Measurements from ENCODE around the gene SOX12. TPM values are rescaled to one million over a fixed set of nuclear protein-coding genes. Genes with fewer than 3 reads are reported as not detected.

The SOX12 gene
- polyA plus RNA-seq, 1 experiment: 3.8 TPM

DNA sequence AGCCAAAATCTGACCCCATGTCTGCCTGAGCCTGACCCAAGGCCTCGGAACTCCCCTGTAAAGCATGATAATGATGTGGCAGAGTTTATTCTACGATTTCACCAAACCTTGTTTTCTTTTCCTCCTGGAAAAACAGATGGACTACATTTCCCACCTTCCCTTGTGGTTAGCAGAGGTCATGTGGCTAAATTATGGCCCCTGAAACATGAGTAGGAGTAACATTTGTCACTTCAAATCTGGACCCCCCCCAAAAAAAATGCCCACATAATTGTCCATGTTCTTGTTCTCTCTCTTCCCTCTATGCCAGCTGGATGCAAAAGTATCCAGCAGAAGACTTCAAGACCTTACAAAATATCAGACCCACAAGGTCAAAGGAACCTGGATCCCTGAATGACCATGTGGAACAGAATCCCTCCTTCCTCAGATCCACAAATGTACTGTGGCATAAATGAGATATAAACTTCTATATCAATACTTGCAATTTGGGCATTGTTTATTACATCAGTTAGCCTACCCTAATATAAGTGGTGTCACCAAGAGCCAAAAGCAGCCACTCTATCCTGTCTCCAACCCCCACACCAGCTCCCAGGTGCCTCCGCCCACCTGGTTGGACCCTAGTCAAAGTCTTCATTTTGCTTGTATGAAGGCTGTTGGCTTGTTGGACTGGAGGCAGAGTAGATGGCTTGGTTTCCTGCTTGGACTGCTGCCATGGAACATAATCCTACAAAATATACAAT lies 36.2 kb upstream of the SOX12 start:
- ChIA-PET CTCF (interaction anchor here (0.6 to 0.7 kb wide), 2 partner anchors 23 to 41 kb away, joined by 3 read pairs; no protein-coding TSS in a partner anchor), POLR2A (no interaction called here)

DNA sequence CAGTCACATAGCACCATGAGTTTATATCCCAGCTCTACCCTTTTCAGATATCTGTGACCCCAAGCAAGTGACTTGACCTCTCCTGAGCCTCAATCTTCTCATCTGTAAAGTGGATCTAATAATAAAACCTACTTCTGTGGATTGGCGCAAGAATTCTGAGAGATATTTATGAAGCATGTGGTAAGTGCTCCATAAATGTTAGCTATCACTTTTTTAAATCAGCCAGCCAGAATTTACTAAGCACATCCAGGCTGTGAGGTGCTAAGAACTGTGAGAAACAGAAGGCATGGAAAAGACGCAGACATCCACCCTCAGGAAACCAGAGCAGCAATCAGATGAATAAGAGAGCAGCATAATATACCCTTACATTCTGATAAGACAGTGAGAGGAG lies 35.7 kb upstream of the SOX12 start:
- peak overlapping the region; percentile 96 for H3K4me3 ChIP-seq (ENCODE audit: low read depth, low read length)
- POLR2A ChIA-PET: no interaction called here
- no peak for DNase-seq (ENCODE audit: low read depth, low spot score)
- CTCF ChIA-PET: interaction anchor here (0.6 to 0.7 kb wide), 2 partner anchors 23 to 41 kb away, joined by 3 read pairs; no protein-coding TSS in a partner anchor
- TF ChIP-seq, protein P1, sequence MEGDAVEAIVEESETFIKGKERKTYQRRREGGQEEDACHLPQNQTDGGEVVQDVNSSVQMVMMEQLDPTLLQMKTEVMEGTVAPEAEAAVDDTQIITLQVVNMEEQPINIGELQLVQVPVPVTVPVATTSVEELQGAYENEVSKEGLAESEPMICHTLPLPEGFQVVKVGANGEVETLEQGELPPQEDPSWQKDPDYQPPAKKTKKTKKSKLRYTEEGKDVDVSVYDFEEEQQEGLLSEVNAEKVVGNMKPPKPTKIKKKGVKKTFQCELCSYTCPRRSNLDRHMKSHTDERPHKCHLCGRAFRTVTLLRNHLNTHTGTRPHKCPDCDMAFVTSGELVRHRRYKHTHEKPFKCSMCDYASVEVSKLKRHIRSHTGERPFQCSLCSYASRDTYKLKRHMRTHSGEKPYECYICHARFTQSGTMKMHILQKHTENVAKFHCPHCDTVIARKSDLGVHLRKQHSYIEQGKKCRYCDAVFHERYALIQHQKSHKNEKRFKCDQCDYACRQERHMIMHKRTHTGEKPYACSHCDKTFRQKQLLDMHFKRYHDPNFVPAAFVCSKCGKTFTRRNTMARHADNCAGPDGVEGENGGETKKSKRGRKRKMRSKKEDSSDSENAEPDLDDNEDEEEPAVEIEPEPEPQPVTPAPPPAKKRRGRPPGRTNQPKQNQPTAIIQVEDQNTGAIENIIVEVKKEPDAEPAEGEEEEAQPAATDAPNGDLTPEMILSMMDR (IDR thresholded peaks at IDR 0.05; ENCODE audit: low read depth, low read length): no peak
- no peaks in the 10 kb centered on the region for H3K9me3 ChIP-seq (ENCODE audit: control insufficient read depth, insufficient read depth, low read length)
- no peak overlapping the region for H3K27ac ChIP-seq (ENCODE audit: low read depth, low read length)
- H3K27me3 ChIP-seq (ENCODE audit: control insufficient read depth, insufficient read depth, low read length): no peaks in the 10 kb centered on the region

More for the DNA sequence above, 36.2 kb upstream of the SOX12 start:
- no peaks in the 10 kb centered on the region for H3K27me3 ChIP-seq (ENCODE audit: control insufficient read depth, insufficient read depth, low read length)
- DNase-seq (ENCODE audit: low read depth, low spot score): no peak
- no peak overlapping the region for H3K27ac ChIP-seq (ENCODE audit: low read depth, low read length)
- no peaks in the 10 kb centered on the region for H3K9me3 ChIP-seq (ENCODE audit: control insufficient read depth, insufficient read depth, low read length)
- peak overlapping the region; percentile 96 for H3K4me3 ChIP-seq (ENCODE audit: low read depth, low read length)
- TF ChIP-seq, protein P1 (IDR thresholded peaks at IDR 0.05; ENCODE audit: low read depth, low read length): no peak

DNA sequence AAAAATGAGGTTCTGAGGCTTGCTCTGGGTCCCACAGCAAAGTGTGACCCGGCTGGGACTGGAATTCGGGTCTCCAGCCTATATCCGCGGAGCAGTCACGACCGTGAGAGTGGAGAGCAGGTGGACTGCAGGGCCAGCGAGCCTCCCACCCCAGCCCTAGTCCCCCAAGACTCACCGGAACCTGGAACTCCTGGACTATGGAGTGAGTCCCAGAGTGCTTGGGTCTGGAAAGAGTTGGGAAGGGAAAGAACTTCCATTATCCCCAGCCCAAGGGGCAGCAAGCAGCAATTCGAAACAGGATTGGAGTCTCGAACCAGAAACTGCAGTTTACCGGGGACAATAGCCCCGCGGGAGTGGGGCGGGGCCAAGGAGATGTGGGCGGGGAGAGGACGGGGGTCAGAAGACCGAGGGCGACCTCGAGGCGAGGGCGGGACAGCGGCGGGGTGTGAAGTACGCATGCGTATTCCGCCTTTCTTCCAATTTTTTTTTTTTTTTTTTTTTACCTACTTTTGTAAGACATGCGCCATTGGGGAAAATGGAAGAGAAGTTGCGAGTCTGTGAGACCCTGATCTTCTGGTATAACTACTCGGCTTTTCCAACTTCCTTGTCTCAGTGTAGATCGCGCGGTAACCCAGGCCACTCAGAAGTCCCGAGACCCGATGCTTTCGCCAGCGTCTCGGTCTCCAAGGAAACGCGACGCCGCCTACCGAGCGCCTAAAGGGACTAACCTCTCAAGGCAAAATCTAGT lies 35.1 kb upstream of the SOX12 start, which contains the start of gene C20orf96:
TSS of gene C20orf96 (minus strand) at position 667 of the 748 bp plus-strand sequence. CDS start at position 527, 140 bp downstream.
- H3K4me3 ChIP-seq (ENCODE audit: low read depth, low read length): peak within 1 kb of the TSS; percentile 96
- peak within 1 kb of the TSS; percentile 82 for H3K27ac ChIP-seq (ENCODE audit: low read depth, low read length)
- peak; percentile 78 for DNase-seq (ENCODE audit: low read depth, low spot score)
- POLR2A ChIA-PET: no interaction called here
- CTCF ChIA-PET: no interaction called here
- H3K27me3 ChIP-seq (ENCODE audit: control insufficient read depth, insufficient read depth, low read length): no peaks in the 10 kb centered on the region
- TF ChIP-seq, protein P1 (IDR thresholded peaks at IDR 0.05; ENCODE audit: low read depth, low read length): peak; percentile 73
- H3K9me3 ChIP-seq (ENCODE audit: control insufficient read depth, insufficient read depth, low read length): no peaks in the 10 kb centered on the region

DNA sequence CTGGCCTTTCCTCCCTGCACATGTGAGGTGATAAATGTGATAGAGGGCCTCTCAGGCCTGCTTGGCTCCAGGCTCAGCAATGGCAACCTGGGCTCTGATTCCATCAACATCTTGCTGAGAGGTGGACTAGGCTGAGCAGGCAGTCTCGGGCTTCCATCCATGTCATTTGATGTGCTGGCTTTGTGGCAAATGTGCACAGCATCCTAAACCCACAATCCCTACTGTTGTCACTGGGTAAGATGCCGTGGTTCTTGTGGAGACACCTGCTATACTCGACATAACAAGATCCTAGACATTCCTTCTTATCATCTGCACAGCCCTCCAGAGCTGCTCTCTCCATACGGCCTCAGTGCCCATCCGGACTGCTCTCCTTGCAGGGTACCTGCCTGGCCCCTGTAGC lies 30.8 kb upstream of the SOX12 start:
- Histone ChIP-seq H3K9me3 (ENCODE audit: control insufficient read depth, insufficient read depth, low read length) (peaks cover 5% of the 10 kb centered on the region; the same call in 1 of the 2 replicates), H3K27ac (ENCODE audit: low read depth, low read length) (no peak overlapping the region), H3K4me3 (ENCODE audit: low read depth, low read length) (no peak overlapping the region), H3K27me3 (ENCODE audit: control insufficient read depth, insufficient read depth, low read length) (no peaks in the 10 kb centered on the region)
- CTCF ChIA-PET: interaction anchor here (1.7 kb wide), 2 partner anchors 28 to 36 kb away, joined by 7 to 9 read pairs; no protein-coding TSS in a partner anchor
- POLR2A ChIA-PET: no interaction called here
- TF ChIP-seq, protein P1 (IDR thresholded peaks at IDR 0.05; ENCODE audit: low read depth, low read length): no peak
- no peak for DNase-seq (ENCODE audit: low read depth, low spot score)
